ENCODE results near the gene KIF17. TPM values are rescaled to one million over a fixed set of nuclear protein-coding genes. Genes with fewer than 3 reads are reported as not detected.

The KIF17 gene
- total RNA-seq, 1 donor from 2014 or later, result 0.40 TPM

GRCh38 chr1:20751462-20751990, 33.7 kb upstream of the KIF17 start:
- DNase-seq (ENCODE audit: low spot score in 2 of 2, unreplicated experiment in 2 of 2), result no peak
- no peaks in the 10 kb centered on the region for H3K9me3 Mint-ChIP-seq
- no peak overlapping the region for H3K4me3 Mint-ChIP-seq
- H3K27ac Mint-ChIP-seq, result no peak overlapping the region
- H3K4me1 Mint-ChIP-seq, result no peaks in the 10 kb centered on the region
- no peaks in the 10 kb centered on the region for H3K27me3 Mint-ChIP-seq (ENCODE audit: low read depth)
- TF ChIP-seq, protein P1, sequence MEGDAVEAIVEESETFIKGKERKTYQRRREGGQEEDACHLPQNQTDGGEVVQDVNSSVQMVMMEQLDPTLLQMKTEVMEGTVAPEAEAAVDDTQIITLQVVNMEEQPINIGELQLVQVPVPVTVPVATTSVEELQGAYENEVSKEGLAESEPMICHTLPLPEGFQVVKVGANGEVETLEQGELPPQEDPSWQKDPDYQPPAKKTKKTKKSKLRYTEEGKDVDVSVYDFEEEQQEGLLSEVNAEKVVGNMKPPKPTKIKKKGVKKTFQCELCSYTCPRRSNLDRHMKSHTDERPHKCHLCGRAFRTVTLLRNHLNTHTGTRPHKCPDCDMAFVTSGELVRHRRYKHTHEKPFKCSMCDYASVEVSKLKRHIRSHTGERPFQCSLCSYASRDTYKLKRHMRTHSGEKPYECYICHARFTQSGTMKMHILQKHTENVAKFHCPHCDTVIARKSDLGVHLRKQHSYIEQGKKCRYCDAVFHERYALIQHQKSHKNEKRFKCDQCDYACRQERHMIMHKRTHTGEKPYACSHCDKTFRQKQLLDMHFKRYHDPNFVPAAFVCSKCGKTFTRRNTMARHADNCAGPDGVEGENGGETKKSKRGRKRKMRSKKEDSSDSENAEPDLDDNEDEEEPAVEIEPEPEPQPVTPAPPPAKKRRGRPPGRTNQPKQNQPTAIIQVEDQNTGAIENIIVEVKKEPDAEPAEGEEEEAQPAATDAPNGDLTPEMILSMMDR (IDR thresholded peaks at IDR 0.05; ENCODE audit: unreplicated experiment), result no peak
- H3K36me3 Mint-ChIP-seq, result peaks cover 33% of the 10 kb centered on the region

DNA sequence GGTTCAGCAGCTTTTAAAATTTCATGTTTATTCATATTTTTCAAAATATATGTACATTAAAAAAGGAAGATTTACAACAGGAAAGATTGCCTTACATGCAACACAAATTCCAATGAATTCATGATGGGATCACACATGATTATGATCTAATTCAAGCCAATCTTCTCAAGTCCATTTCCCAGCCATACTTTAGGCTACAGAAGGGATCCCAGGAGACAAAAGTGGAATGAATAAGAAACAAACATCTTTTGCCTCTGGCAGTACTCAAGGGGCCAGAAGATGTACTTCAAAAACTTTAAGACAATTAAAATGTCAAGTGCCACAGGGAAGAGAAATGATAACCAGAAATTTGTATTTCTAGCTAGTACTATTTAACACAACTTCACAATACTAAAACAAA, 24.9 kb upstream of the KIF17 start:
- H3K4me3 Mint-ChIP-seq, result no peak overlapping the region
- no peaks in the 10 kb centered on the region for H3K4me1 Mint-ChIP-seq
- no peaks in the 10 kb centered on the region for H3K9me3 Mint-ChIP-seq
- peaks cover 27% of the 10 kb centered on the region for H3K36me3 Mint-ChIP-seq
- no peaks in the 10 kb centered on the region for H3K27me3 Mint-ChIP-seq (ENCODE audit: low read depth)
- no peak for DNase-seq (ENCODE audit: low spot score in 2 of 2, unreplicated experiment in 2 of 2)
- TF ChIP-seq, protein P1 (IDR thresholded peaks at IDR 0.05; ENCODE audit: unreplicated experiment), result no peak
- H3K27ac Mint-ChIP-seq, result no peak overlapping the region

- H3K27ac Mint-ChIP-seq, result no peak overlapping the region
- peaks cover 24% of the 10 kb centered on the region for H3K36me3 Mint-ChIP-seq
- H3K27me3 Mint-ChIP-seq (ENCODE audit: low read depth), result no peaks in the 10 kb centered on the region
- H3K4me3 Mint-ChIP-seq, result no peak overlapping the region
- no peak for DNase-seq (ENCODE audit: low spot score in 2 of 2, unreplicated experiment in 2 of 2)
- no peaks in the 10 kb centered on the region for H3K9me3 Mint-ChIP-seq
- H3K4me1 Mint-ChIP-seq, result no peaks in the 10 kb centered on the region
- TF ChIP-seq, protein P1 (IDR thresholded peaks at IDR 0.05; ENCODE audit: unreplicated experiment), result no peak
Measured at GRCh38 chr1:20740781-20741180, 23.0 kb upstream of the KIF17 start.

GRCh38 chr1:20739225-20739624, 21.4 kb upstream of the KIF17 start:
- Mint-ChIP-seq H3K27me3 (ENCODE audit: low read depth) (no peaks in the 10 kb centered on the region), H3K27ac (no peak overlapping the region), H3K9me3 (no peaks in the 10 kb centered on the region), H3K4me1 (no peaks in the 10 kb centered on the region), H3K4me3 (no peak overlapping the region), H3K36me3 (peaks cover 18% of the 10 kb centered on the region)
- TF ChIP-seq, protein P1 (IDR thresholded peaks at IDR 0.05; ENCODE audit: unreplicated experiment), result no peak
- no peak for DNase-seq (ENCODE audit: low spot score in 2 of 2, unreplicated experiment in 2 of 2)

DNA sequence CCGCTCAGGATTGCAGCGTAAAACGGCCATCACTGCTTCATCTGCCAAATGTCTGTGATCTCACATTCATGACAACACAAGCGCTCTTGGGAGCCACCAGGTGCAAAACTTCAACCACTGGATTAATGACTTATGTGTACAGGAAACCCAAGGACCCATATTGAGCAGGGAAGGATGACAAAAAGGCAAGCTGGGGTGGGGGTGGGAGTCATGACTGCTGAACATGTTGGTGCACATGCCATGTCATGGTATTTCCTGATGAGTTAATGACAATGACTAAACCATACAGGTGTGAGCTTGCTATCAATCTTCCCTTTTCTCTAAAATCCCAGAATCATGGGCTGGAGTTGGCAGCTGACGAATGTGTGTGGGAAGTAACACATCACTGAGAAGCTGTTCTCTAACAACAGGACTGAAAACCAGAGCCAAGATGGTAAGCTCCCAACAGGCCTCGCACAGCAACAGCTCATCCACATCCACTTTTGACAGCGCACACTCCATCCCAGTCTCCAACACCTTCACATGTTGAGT, 17.8 kb upstream of the KIF17 start:
- H3K4me1 Mint-ChIP-seq, result peaks cover 9% of the 10 kb centered on the region
- peaks cover 9% of the 10 kb centered on the region for H3K36me3 Mint-ChIP-seq
- no peak for DNase-seq (ENCODE audit: low spot score in 2 of 2, unreplicated experiment in 2 of 2)
- no peak overlapping the region for H3K4me3 Mint-ChIP-seq
- TF ChIP-seq, protein P1 (IDR thresholded peaks at IDR 0.05; ENCODE audit: unreplicated experiment), result no peak
- peaks cover 24% of the 10 kb centered on the region for H3K27me3 Mint-ChIP-seq (ENCODE audit: low read depth)
- H3K27ac Mint-ChIP-seq, result no peak overlapping the region
- H3K9me3 Mint-ChIP-seq, result no peaks in the 10 kb centered on the region
